Kidney (tissue), 14 donors: ENCODE data around the gene NABP1. TPM values are rescaled to one million over a fixed set of nuclear protein-coding genes. Genes with fewer than 3 reads are reported as not detected.

Experiments used
- DNase-seq, 5 donors: peaks; one replicate each; pipeline ENCODE4 v3.0.0-alpha.2; 2013 to 2020
- FAIRE-seq: peaks from 2 replicates; lab custom pipeline; 2012; peaks lifted over from hg19 to GRCh38; lab: Jason Lieb, UNC
- H3K27ac ChIP-seq, 2 donors: one replicate each; pipeline ENCODE4 v1.7.0; 2013; ENCODE audit warnings: low read depth in 2 of 2, low read length in 2 of 2, inconsistent platforms in 1 of 2
- H3K27me3 ChIP-seq: one replicate; pipeline ENCODE4 v1.7.1; 2013; ENCODE audit warnings: low read length, inconsistent platforms; ENCODE audit not compliant: control insufficient read depth, insufficient read depth
- H3K36me3 ChIP-seq, 3 donors: one replicate each; pipeline versions ENCODE4 v1.7.0 to v1.7.1; 2013; ENCODE audit warnings: low read length in 3 of 3, control low read depth in 1 of 3, inconsistent platforms in 1 of 3; ENCODE audit not compliant: insufficient read depth in 3 of 3, control insufficient read depth in 2 of 3
- H3K4me1 ChIP-seq, 3 donors: one replicate each; pipeline versions ENCODE4 v1.7.0 to v1.7.1; 2013; ENCODE audit warnings: low read length in 3 of 3, inconsistent platforms in 1 of 3, low read depth in 1 of 3; ENCODE audit not compliant: control insufficient read depth in 2 of 3, insufficient read depth in 2 of 3
- H3K4me3 ChIP-seq, 3 donors: one replicate each; pipeline versions ENCODE4 v1.7.0 to v1.8.1; 2013; ENCODE audit warnings: low read length in 3 of 3, control low read depth in 1 of 3, inconsistent platforms in 1 of 3
- H3K9ac ChIP-seq, 3 donors: one replicate each; pipeline versions ENCODE4 v1.7.0 to v1.7.1; 2013; ENCODE audit warnings: low read length in 3 of 3, control low read depth in 1 of 3, inconsistent platforms in 1 of 3
- H3K9me3 ChIP-seq, 3 donors: one replicate each; pipeline versions ENCODE4 v1.7.0 to v1.7.1; 2013; ENCODE audit warnings: low read length in 3 of 3, control low read depth in 1 of 3, inconsistent platforms in 1 of 3; ENCODE audit not compliant: control insufficient read depth in 2 of 3, insufficient read depth in 1 of 3
- CTCF ChIP-seq: IDR thresholded peaks from 3 replicates; pipeline ENCODE4 v1.5.1; 2012; ENCODE audit warnings: mild to moderate bottlenecking, moderate library complexity, borderline replicate concordance; ENCODE audit not compliant: insufficient read depth; ENCODE audit errors: extremely low read depth
- intact Hi-C: fragments of 100-400 bp; cut with DNase I; formaldehyde crosslinking; loops from one replicate; pipeline ENCODE4 v1.11.1; 2022
- polyA plus RNA-seq: library from polyadenylated mRNA; stranded (reverse); fragments of 350-450 nt; fragmentation: Illumina TruSeq; extraction: RNeasy Lipid Tissue Mini Kit (QIAGEN cat#74804); gene quantifications from one replicate; pipeline ENCODE4 v1.2.3, GENCODE V29; 2014; ENCODE audit warnings: low read depth, low replicate concordance; ENCODE audit not compliant: insufficient read depth
- total RNA-seq: library from RNA; stranded (reverse); fragmentation: NEBNext Ultra II Directional; extraction: Animal tissue kit (Norgen Biotek cat#: 25700); gene quantifications from one replicate; pipeline ENCODE4 v1.2.1, GENCODE V29; 2021
- donor health status: control.
- donor health status: control.
- donor health status: control.
- donor health status: control.
- donor health status: control.
- donor health status: DM: yes; HTN: yes; CAD: no.
- donor health status: Normal renal cell carcinoma (clear cell type).

The NABP1 gene
- total and polyA plus RNA-seq, 2 donors from 2014 or later = 9.6 to 39.7 TPM

- intact Hi-C loops = no loop called here
- FAIRE-seq (no peak), DNase-seq (no peak)
- no peaks in the 10 kb centered on the region for H3K9me3 ChIP-seq
- TF ChIP-seq CTCF = no peak
- H3K27ac ChIP-seq = no peak overlapping the region
- no peak overlapping the region for H3K9ac ChIP-seq
- no peaks in the 10 kb centered on the region for H3K36me3 ChIP-seq
- H3K27me3 ChIP-seq = no peaks in the 10 kb centered on the region
- peaks cover 0 to 2% (median 0%) of the 10 kb centered on the region in 3 donors for H3K4me1 ChIP-seq
- H3K4me3 ChIP-seq = no peak overlapping the region
Measured at GRCh38 chr2:191706791-191707190, 28.9 kb downstream of the NABP1 start.

- TF ChIP-seq CTCF = no peak
- Histone ChIP-seq H3K9me3 (no peaks in the 10 kb centered on the region), H3K9ac (no peak overlapping the region), H3K27ac (no peak overlapping the region), H3K4me1 (peaks cover 0 to 2% (median 0%) of the 10 kb centered on the region in 3 donors), H3K4me3 (no peak overlapping the region), H3K27me3 (no peaks in the 10 kb centered on the region), H3K36me3 (no peaks in the 10 kb centered on the region)
- DNase-seq (no peak), FAIRE-seq (no peak)
- intact Hi-C loops = no loop called here
Measured at GRCh38 chr2:191707542-191707941, 29.6 kb downstream of the NABP1 start.

DNA sequence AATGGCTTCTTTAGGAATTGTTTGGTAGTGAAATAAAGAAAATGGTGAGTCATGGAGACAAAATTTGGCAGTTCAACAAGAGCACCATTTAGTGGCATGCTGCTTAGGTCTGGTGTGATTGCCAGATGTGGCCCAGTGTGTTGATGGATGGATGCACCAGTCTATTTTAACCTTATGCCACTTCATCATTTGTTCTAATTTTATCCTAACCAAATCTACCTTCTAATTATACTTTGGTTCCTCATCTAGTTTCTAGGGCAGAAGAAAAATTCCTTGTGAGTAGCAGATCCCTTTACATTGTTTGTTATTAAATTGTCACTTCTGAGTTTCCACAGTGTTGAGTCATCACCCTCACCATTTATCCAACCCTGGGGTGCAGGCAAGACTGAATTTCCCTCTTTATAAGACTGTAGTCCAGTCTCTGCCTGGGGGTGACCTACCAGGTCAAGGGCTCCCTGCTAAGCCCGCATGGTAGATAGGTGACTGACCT, 32.5 kb downstream of the NABP1 start:
- no peaks in the 10 kb centered on the region for H3K36me3 ChIP-seq
- H3K9ac ChIP-seq = no peak overlapping the region
- DNase-seq (no peak), FAIRE-seq (no peak)
- no peak overlapping the region for H3K4me3 ChIP-seq
- H3K4me1 ChIP-seq = no peaks in the 10 kb centered on the region
- no peaks in the 10 kb centered on the region for H3K27me3 ChIP-seq
- H3K9me3 ChIP-seq = no peaks in the 10 kb centered on the region
- H3K27ac ChIP-seq = no peak overlapping the region
- intact Hi-C loops = no loop called here
- no peak for TF ChIP-seq CTCF

DNA sequence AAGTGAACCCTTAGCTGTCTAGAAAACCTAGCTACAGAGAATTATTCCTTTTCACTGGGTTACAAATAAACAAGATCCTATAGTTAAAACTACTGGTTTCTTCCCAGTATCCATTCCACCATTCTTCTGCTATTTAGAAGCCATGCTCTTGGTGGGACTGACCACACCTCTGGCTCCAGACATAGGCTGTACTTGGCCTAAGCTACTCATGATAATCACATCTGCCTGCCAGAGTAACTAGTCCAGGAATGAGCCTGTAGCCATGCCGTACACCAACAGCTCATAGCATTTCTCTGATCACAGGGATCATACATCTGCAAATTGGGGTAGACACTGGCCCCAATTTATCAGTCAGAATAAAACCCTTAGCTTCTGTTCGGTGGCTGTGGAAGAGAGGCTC, 33.7 kb downstream of the NABP1 start:
- FAIRE-seq = no peak

More for the DNA sequence above, 33.7 kb downstream of the NABP1 start:
- no peak for TF ChIP-seq CTCF
- no peak overlapping the region for H3K4me3 ChIP-seq
- H3K36me3 ChIP-seq = no peaks in the 10 kb centered on the region
- no peaks in the 10 kb centered on the region for H3K4me1 ChIP-seq
- H3K9me3 ChIP-seq = no peaks in the 10 kb centered on the region
- H3K9ac ChIP-seq = no peak overlapping the region
- intact Hi-C loops = no loop called here
- H3K27me3 ChIP-seq = no peaks in the 10 kb centered on the region
- DNase-seq = no peak
- H3K27ac ChIP-seq = no peak overlapping the region
